T-helper 17 cell (primary cell): Measurements from ENCODE around the gene DMRTC2. TPM values are rescaled to one million over a fixed set of nuclear protein-coding genes. Genes with fewer than 3 reads are reported as not detected.

Experiments used
- ATAC-seq: fragments of 150-1000 bp; cut with Tn5 transposase; 2 replicates; pipeline ENCODE4 v1.10.0; 2021; ENCODE audit warnings: mild to moderate bottlenecking, moderate library complexity
- DNase-seq, 3 donors: peaks; one replicate each; pipeline versions ENCODE4 v3.0.0 to v3.0.0-alpha.2; 2020 to 2021
- H3K9me3 ChIP-seq: one replicate; pipeline ENCODE4 v1.7.0; 2013; ENCODE audit warnings: low read length, mild to moderate bottlenecking; ENCODE audit not compliant: control insufficient read depth, poor library complexity, severe bottlenecking
- H3K27ac Mint-ChIP-seq: one replicate; pipeline ENCODE4 v1.8.0; 2022; ENCODE audit warnings: mild to moderate bottlenecking, moderate library complexity, mixed read lengths
- H3K27me3 Mint-ChIP-seq: one replicate; pipeline ENCODE4 v1.8.0; 2022; ENCODE audit warnings: mixed read lengths
- H3K36me3 Mint-ChIP-seq: one replicate; pipeline ENCODE4 v1.8.0; 2022; ENCODE audit warnings: low read depth, mixed read lengths
- H3K4me1 Mint-ChIP-seq: one replicate; pipeline ENCODE4 v1.8.0; 2022; ENCODE audit warnings: mild to moderate bottlenecking, mixed read lengths
- H3K4me3 Mint-ChIP-seq: one replicate; pipeline ENCODE4 v1.8.0; 2022; ENCODE audit warnings: mild to moderate bottlenecking, moderate library complexity, mixed read lengths
- total RNA-seq, 4 donors: library from RNA in 2 of 4; stranded (reverse) in 2 of 4; gene quantifications; one replicate each; pipeline ENCODE4 v1.2.3 and lab custom pipeline; 2022 to 2026

The DMRTC2 gene
- total RNA-seq, 2 donors from 2014 or later, result not detected

DNA sequence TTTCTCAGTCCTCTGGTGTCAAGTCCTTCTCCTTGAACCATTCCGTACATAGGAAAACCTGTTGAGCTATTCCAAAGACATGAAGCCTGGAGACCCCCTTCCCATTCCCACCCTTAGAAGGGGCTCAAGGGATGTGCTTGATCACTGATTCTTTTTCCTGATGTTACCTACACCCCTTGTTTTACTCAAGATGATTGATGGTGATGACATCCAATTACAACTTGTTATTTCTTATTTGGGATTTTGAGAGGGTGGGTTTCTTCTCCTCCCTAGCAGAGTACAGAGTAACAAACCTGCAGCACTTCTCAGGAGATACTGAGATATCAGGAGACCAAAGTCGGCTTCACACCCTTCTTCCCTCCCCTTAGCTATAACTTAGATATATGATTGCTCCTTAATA, 8.5 kb downstream of the DMRTC2 start:
- no peak overlapping the region for H3K27ac Mint-ChIP-seq
- peaks cover 7% of the 10 kb centered on the region for H3K4me1 Mint-ChIP-seq
- no peak for ATAC-seq
- H3K27me3 Mint-ChIP-seq, result peaks cover 46% of the 10 kb centered on the region
- no peak overlapping the region for H3K4me3 Mint-ChIP-seq
- DNase-seq, result no peak
- no peaks in the 10 kb centered on the region for H3K9me3 ChIP-seq
- no peaks in the 10 kb centered on the region for H3K36me3 Mint-ChIP-seq

DNA sequence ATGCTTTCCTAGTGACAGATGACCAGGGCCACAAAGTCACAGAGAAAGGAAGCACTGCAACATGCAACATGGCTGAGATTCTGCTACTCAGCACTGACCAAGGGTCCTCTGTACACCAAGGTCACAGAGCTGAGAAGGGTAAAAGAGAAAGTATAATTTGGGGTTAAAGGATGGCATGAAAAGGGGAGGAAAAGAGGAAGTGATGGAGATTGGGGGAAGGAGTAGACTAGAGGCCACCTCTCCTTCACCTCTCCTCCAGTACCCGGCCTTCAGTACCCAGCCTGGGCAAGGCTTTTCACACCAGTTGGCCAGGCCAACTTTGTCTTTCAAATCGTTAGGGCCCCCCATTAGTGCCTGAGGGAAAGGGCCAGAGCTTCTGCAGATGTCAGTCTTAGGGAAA, 8.9 kb downstream of the DMRTC2 start:
- Mint-ChIP-seq H3K36me3 (no peaks in the 10 kb centered on the region), H3K4me3 (no peak overlapping the region), H3K4me1 (peaks cover 7% of the 10 kb centered on the region), H3K27me3 (peaks cover 43% of the 10 kb centered on the region), H3K27ac (no peak overlapping the region)
- DNase-seq, result no peak
- no peaks in the 10 kb centered on the region for H3K9me3 ChIP-seq
- no peak for ATAC-seq

DNA sequence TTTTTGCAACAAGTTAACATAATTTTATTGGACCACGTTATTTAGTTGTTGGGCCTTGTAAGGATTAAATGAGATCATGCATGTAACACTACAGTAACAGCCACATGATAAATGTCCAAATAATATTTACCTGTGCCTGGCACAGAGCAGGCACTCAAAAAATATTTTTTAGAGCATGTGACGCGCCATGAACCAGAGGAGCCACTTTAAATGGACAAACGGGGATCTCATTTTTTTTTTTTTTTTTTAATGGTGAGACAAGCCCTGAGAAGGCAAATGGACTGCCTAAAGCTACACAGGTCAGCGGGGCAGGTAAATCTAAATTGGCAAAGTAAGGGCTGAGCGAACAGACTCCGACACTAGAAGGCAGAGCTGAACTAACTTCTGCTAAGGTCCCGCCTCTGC, 14.4 kb downstream of the DMRTC2 start:
- H3K9me3 ChIP-seq, result no peaks in the 10 kb centered on the region
- H3K27ac Mint-ChIP-seq, result peak overlapping the region; percentile 100
- peaks cover 9% of the 10 kb centered on the region for H3K36me3 Mint-ChIP-seq
- peaks cover 37% of the 10 kb centered on the region for H3K4me1 Mint-ChIP-seq
- H3K27me3 Mint-ChIP-seq, result peaks cover 10% of the 10 kb centered on the region
- DNase-seq, result no peak
- no peak for ATAC-seq
- peak overlapping the region; percentile 99 for H3K4me3 Mint-ChIP-seq

DNA sequence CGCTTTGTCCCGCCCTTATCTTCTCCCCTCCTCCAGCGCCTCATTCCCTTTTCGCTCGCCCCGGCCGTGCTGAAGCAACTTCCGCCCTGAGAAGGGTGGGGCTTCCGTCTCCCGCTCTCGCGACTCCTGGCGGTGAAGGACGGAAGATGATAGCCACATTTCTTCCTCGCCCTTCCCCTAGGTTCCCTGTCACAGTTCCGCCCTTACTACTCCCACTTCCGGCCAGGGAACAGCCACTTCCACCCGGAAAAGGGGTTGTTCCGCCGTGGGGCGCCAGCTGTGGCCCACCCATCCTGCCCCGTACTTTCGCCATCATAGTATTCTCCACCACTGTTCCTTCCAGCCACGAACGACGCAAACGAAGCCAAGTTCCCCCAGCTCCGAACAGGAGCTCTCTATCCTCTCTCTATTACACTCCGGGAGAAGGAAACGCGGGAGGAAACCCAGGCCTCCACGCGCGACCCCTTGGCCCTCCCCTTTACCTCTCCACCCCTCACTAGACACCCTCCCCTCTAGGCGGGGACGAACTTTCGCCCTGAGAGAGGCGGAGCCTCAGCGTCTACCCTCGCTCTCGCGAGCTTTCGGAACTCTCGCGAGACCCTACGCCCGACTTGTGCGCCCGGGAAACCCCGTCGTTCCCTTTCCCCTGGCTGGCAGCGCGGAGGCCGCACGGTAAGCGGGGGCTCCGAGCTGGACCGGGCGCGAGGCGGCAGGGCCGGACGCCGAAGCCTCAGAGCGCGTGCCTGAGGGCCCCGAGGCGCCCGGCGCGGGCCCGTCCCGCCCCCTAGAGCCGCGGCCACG, 15.0 kb downstream of the DMRTC2 start, which contains the start of gene RPS19:
RPS19 (plus strand) TSS at position 638 of the 801 bp plus-strand sequence. CDS start 520 bp downstream, outside the sequence.
- Mint-ChIP-seq H3K27me3 (peaks cover 4% of the 10 kb centered on the region), H3K4me1 (peaks cover 37% of the 10 kb centered on the region), H3K4me3 (peak within 1 kb of the TSS; percentile 99), H3K27ac (peak within 1 kb of the TSS; percentile 100), H3K36me3 (peaks cover 9% of the 10 kb centered on the region)
- ATAC-seq (peak; percentile 88), DNase-seq (peak; percentile 93 to 98 (median 96))
- H3K9me3 ChIP-seq, result no peaks in the 10 kb centered on the region

DNA sequence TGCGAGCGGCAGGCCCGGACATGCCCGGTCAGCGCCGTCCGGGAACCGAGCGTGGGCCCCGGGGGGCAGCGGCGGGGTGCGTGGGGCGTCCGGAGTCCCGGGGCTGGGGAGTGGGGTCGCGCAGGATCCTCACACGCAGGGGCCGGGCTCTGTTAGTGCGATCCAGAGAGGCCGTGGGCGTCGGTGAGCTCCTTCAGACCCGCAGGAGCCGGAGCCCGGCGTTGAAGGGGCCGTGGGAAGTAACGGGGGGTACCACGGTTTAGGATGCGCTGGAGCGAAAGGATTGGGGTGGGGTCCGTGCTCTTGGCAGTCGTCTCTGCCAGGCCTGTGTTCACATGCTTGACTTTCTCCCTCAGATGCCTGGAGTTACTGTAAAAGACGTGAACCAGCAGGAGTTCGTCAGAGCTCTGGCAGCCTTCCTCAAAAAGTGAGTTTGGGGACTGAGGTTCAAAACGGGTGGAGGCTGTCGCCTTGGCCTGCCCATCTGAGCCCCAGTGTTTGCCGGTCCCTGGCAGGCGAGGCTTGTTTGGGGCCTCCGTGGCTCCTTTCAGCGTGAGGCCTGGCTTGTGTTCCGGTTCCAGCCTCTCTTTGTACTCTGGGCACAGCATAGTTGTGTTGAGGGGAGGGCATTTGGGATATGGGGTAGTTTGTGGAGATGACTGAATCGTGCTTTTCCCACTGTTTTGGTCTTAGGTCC, 15.7 kb downstream of the DMRTC2 start:
- H3K4me3 Mint-ChIP-seq, result peak overlapping the region; percentile 99
- peaks cover 9% of the 10 kb centered on the region for H3K36me3 Mint-ChIP-seq
- peak overlapping the region; percentile 100 for H3K27ac Mint-ChIP-seq
- DNase-seq, result no peak
- no peak for ATAC-seq
- H3K4me1 Mint-ChIP-seq, result peaks cover 37% of the 10 kb centered on the region
- no peaks in the 10 kb centered on the region for H3K27me3 Mint-ChIP-seq
- H3K9me3 ChIP-seq, result no peaks in the 10 kb centered on the region

DNA sequence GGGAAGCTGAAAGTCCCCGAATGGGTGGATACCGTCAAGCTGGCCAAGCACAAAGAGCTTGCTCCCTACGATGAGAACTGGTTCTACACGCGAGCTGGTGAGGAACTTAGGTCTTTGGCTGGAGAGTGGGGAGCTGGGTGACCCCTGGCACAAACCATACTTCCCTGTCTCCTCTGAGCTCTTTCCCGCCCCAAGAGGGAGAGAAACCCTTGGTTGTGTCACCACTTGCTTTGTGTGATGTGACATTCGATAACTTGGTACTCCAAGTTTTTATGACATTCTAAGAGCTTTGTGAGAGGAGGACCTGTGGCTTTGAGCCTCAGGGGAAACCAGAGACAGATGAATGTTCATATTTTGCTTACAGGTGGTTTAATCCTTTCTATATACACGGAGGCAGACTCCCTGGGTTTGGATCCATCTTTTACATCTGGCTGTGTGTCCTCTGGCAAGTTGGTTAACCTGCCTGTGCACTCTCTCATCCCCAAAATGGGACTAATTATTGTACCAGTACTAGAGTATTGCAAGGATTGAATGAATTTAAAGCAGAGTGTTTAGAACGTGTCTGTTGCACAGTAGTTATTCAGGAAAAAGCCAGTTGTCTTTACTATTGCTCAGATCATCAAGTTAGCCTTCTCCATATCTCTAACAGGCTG, 16.4 kb downstream of the DMRTC2 start:
- Mint-ChIP-seq H3K4me1 (peaks cover 41% of the 10 kb centered on the region), H3K27me3 (no peaks in the 10 kb centered on the region), H3K36me3 (peaks cover 9% of the 10 kb centered on the region), H3K4me3 (peak overlapping the region; percentile 99), H3K27ac (peak overlapping the region; percentile 100)
- no peak for DNase-seq
- no peak for ATAC-seq
- H3K9me3 ChIP-seq, result no peaks in the 10 kb centered on the region

DNA sequence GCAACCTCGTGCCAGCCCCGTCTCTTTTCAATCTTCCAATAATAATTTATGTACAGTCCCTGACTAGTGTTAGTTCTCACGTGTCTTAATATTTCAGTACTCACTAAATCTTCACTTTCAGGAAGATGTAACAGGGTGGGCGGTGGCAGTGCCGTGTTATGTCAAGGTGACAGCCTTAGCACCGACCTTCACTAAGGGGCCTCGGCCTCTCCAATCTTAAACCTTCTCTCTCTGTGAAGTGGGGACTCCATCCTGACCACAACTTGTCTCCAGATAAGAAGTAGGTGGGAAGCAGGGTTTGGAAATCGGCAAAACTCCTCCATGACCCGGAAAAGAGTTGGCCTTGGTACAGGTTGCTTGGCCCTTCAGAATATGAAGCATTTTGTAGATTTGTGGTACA, 17.0 kb downstream of the DMRTC2 start:
- ATAC-seq, result no peak
- Mint-ChIP-seq H3K27ac (peak overlapping the region; percentile 100), H3K36me3 (peaks cover 9% of the 10 kb centered on the region), H3K4me3 (peak overlapping the region; percentile 99), H3K4me1 (peaks cover 43% of the 10 kb centered on the region), H3K27me3 (no peaks in the 10 kb centered on the region)
- no peak for DNase-seq
- no peaks in the 10 kb centered on the region for H3K9me3 ChIP-seq

DNA sequence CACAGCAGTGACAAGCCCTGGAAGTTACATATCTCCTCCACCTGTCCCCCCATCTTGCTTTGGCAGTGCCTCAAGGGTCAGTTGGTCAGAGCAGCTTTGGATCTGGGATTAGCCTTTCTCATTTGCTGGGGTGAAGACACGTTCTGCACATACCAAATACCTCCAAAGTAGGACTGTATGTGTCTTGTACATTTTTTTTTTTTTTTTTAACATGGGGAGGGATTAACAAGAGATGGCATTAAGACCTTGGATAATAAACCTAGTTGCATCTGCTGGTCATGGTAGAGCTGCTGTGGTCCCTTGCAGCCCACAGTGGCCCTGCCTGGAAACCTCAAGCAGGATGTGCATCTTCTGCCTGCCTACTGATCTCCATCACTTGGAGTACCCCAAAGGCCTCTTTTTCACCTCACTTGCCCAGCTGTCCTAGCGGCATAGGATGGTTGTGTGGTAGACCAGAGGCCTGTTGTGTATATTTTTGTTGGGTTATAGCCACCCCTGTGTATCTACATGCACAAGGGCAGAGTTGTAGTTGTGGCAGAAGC, 17.7 kb downstream of the DMRTC2 start:
- peak overlapping the region; percentile 100 for H3K27ac Mint-ChIP-seq
- peaks cover 9% of the 10 kb centered on the region for H3K36me3 Mint-ChIP-seq
- DNase-seq, result no peak
- H3K9me3 ChIP-seq, result no peaks in the 10 kb centered on the region
- ATAC-seq, result no peak
- peaks cover 43% of the 10 kb centered on the region for H3K4me1 Mint-ChIP-seq
- H3K27me3 Mint-ChIP-seq, result no peaks in the 10 kb centered on the region
- H3K4me3 Mint-ChIP-seq, result peak overlapping the region; percentile 68

DNA sequence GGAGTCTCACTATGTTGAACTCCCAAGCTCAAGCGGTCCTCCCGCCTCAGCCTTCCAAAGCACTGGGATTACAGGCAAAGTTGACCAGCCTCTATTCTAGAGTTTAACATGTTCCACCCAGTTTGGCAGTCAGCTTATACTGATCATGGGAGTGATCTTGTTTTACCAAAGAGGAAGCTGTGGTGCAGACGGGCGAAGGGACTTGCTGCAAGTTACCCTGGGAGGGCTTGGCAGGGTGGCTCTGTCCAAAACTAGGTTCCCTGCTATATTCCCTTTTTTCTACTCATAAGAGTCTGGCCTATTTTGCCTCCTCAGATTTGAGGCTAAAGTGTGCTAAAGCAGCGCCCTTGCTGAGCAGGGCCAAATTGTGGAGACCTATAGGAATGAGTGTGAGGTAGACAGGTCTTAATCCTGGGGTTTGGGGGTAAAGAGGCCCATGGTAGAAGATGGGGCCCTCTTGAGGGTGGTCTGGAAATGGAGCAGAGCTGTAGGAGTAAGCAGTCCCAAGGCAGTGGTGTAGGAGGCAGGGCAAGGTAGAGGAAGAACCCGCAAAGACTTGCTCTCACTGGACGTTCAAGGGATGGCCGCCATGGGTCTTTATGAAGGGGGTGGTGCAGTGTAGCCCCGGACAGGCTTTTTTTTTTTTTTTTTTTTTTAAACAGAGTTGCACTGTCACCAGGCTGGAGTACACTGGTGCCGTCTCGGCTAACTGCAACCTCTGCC, 18.5 kb downstream of the DMRTC2 start:
- no peaks in the 10 kb centered on the region for H3K9me3 ChIP-seq
- Mint-ChIP-seq H3K4me1 (peaks cover 50% of the 10 kb centered on the region), H3K27me3 (no peaks in the 10 kb centered on the region), H3K4me3 (peak overlapping the region; percentile 68), H3K27ac (peak overlapping the region; percentile 100), H3K36me3 (peaks cover 9% of the 10 kb centered on the region)
- DNase-seq, result no peak
- no peak for ATAC-seq

DNA sequence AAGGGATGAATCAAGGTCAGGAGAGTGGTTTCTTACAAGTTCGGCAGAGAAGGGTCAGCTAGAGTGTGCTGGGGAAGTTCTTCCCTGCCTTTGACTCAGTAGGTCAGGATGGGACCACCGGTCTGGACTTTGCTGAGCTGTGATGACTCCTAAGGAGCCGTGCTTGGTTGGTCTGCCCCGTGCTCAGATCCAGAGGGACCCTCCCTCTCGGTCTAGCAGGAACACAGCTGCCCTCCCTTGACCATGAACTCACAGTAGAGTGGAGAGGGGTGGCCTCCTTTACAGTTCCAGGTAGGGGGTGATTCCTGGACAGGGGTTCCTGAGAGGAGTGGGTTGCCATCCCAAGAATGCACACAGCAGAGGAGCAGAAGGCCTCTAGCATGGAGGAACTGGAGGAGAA, 19.5 kb downstream of the DMRTC2 start:
- DNase-seq (no peak), ATAC-seq (no peak)
- Mint-ChIP-seq H3K4me1 (peaks cover 53% of the 10 kb centered on the region), H3K4me3 (peak overlapping the region; percentile 71), H3K36me3 (peaks cover 9% of the 10 kb centered on the region), H3K27me3 (no peaks in the 10 kb centered on the region), H3K27ac (peak overlapping the region; percentile 100)
- no peaks in the 10 kb centered on the region for H3K9me3 ChIP-seq

DNA sequence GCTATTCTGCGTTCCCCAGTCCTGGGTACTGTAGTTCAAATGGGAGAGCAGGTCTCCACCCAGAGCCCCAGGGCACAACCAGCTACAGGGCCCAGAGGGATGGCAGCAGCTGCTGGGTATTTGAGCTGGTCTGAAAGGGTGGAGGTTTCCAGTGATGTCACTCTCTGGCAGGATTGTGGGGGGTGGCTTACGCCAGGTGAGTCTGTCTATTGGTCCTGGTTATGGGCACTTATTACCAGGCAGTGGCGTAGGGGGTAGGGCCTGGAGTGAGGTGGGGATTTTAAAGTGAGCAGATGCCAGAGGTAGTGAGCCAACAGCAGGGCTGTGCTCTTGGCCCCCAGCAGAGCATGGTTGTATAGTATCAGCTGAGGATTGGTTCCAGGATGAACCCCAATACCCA, 21.4 kb downstream of the DMRTC2 start:
- Mint-ChIP-seq H3K27me3 (no peaks in the 10 kb centered on the region), H3K4me3 (peak overlapping the region; percentile 69), H3K27ac (peak overlapping the region; percentile 100), H3K4me1 (peaks cover 49% of the 10 kb centered on the region), H3K36me3 (peaks cover 9% of the 10 kb centered on the region)
- ATAC-seq (no peak), DNase-seq (no peak)
- H3K9me3 ChIP-seq, result no peaks in the 10 kb centered on the region

DNA sequence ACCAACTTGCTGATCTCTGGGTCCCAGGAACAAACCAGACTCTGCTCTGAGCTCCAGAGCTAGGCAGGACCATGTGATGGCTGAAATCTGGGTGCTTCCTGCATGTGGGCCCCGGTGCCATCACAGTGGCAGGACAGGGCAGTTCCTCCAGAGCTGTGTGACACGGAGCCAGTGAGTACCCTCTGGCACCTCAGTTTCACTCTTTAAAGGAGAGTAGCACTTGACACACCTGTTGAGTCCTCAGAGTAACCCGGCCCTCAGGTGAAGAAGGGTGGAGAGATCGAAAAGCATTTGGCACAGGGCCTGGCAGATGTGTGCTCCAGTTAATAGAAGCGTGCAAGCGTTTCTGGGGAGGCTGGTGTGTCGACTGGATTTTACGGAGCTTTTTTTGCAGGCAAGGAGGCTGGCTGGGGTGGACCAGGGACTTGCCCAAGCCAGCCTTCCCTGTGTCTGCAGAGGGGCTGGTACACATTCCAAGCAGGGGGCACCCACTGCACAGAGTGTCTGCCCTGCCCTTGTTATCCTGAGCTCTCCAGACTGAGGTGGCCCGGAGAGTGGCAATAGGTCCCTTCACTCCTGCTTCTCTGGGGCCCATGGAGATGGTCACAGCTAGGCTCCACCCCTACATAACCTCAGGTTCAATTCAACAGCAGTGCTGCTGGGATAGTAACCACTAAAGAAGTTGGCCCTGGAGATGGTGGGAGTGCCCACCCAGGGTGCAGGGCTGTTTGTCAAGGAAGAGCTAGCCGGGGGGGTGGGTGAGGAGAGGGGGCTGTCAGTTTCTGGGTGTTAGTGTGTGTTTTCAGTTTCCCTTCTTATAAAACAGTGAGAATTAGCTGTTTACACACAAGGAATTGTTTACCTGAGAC, 23.5 kb downstream of the DMRTC2 start:
- Mint-ChIP-seq H3K36me3 (peaks cover 8% of the 10 kb centered on the region), H3K27ac (peak overlapping the region; percentile 97), H3K4me3 (peak overlapping the region; percentile 45), H3K27me3 (no peaks in the 10 kb centered on the region), H3K4me1 (peaks cover 50% of the 10 kb centered on the region)
- no peaks in the 10 kb centered on the region for H3K9me3 ChIP-seq
- DNase-seq, result no peak
- no peak for ATAC-seq
